GM23338 (cell line): ENCODE results near the gene JAM3. TPM values are rescaled to one million over a fixed set of nuclear protein-coding genes. Genes with fewer than 3 reads are reported as not detected.

Source experiments
- ATAC-seq: fragments of 200-7000 bp; cut with Tn5 transposase; 3 replicates; pipeline ENCODE4 v1.9.1; 2020
- DNase-seq: peaks from one replicate; pipeline ENCODE4 v3.0.0-alpha.2; 2015; ENCODE audit warnings: low spot score
- H2AFZ ChIP-seq: fragments of 200-600 bp; sonication (generic); 2 replicates; pipeline ENCODE4 v1.8.0; 2016; ENCODE audit warnings: antibody characterized with exemption, mild to moderate bottlenecking, moderate library complexity
- H3F3A ChIP-seq: fragments of 200-600 bp; sonication (generic); replicated peaks from 2 replicates; pipeline ENCODE4 v1.8.0; 2017; ENCODE audit warnings: antibody characterized with exemption, mixed run types, low read depth
- H3K27ac ChIP-seq: fragments of 200-600 bp; sonication (generic); 2 replicates; pipeline ENCODE4 v1.6.1; 2016; ENCODE audit warnings: low read depth
- H3K27me3 ChIP-seq: fragments of 200-600 bp; sonication (generic); 2 replicates; pipeline ENCODE4 v1.8.0; 2016; ENCODE audit warnings: mild to moderate bottlenecking, mixed run types, moderate library complexity; ENCODE audit not compliant: insufficient read depth
- H3K36me3 ChIP-seq: fragments of 200-600 bp; sonication (generic); 2 replicates; pipeline ENCODE4 v1.8.0; 2016; ENCODE audit warnings: mild to moderate bottlenecking; ENCODE audit not compliant: insufficient read depth
- H3K4me1 ChIP-seq: fragments of 200-600 bp; sonication (generic); 2 replicates; pipeline ENCODE4 v1.8.0; 2016; ENCODE audit warnings: mild to moderate bottlenecking, moderate library complexity; ENCODE audit not compliant: insufficient read depth
- H3K4me2 ChIP-seq: fragments of 200-600 bp; sonication (generic); 2 replicates; pipeline ENCODE4 v1.7.1; 2017; ENCODE audit warnings: mixed run types
- H3K4me3 ChIP-seq: fragments of 200-600 bp; sonication (generic); 2 replicates; pipeline ENCODE4 v1.6.1; 2016; ENCODE audit warnings: mixed run types
- H3K79me2 ChIP-seq: fragments of 200-600 bp; sonication (generic); replicated peaks from 2 replicates; pipeline ENCODE4 v1.8.0; 2017; ENCODE audit warnings: mild to moderate bottlenecking; ENCODE audit not compliant: insufficient read depth
- H3K9me2 ChIP-seq: fragments of 200-600 bp; sonication (generic); 2 replicates; pipeline ENCODE4 v1.8.0; 2017; ENCODE audit not compliant: insufficient read depth
- H4K20me1 ChIP-seq: fragments of 200-600 bp; sonication (generic); replicated peaks from 2 replicates; pipeline ENCODE4 v1.8.0; 2017; ENCODE audit warnings: mild to moderate bottlenecking; ENCODE audit not compliant: insufficient read depth
- H3K27ac Mint-ChIP-seq: 2 replicates; pipeline ENCODE4 v1.8.0; 2020; ENCODE audit warnings: inconsistent platforms, mild to moderate bottlenecking, moderate library complexity, mixed read lengths
- H3K27me3 Mint-ChIP-seq: 3 replicates; pipeline ENCODE4 v1.8.0; 2022; ENCODE audit warnings: low read depth, mild to moderate bottlenecking, moderate library complexity, mixed read lengths, inconsistent platforms; ENCODE audit not compliant: insufficient read depth, poor library complexity
- H3K36me3 Mint-ChIP-seq: 3 replicates; pipeline ENCODE4 v1.8.0; 2021; ENCODE audit warnings: low read depth, mild to moderate bottlenecking, inconsistent platforms, moderate library complexity, mixed read lengths
- H3K4me1 Mint-ChIP-seq: 3 replicates; pipeline ENCODE4 v1.8.0; 2020; ENCODE audit warnings: mild to moderate bottlenecking, inconsistent platforms, mixed read lengths
- H3K4me3 Mint-ChIP-seq: 3 replicates; pipeline ENCODE4 v1.8.0; 2021; ENCODE audit warnings: moderate library complexity, mild to moderate bottlenecking, inconsistent platforms, mixed read lengths
- H3K9me3 Mint-ChIP-seq: 3 replicates; pipeline ENCODE4 v1.8.0; 2020; ENCODE audit warnings: moderate library complexity, mild to moderate bottlenecking, inconsistent platforms, mixed read lengths
- CTCF ChIP-seq, 2 experiments: fragments of 200-600 bp in 1 of 2; sonication (generic) in 1 of 2; conservative IDR thresholded peaks; 2 replicates each; pipeline versions ENCODE4 v1.5.1 to v1.6.1; 2016 to 2017; ENCODE audit warnings: antibody characterized with exemption in 2 of 2, low read depth in 2 of 2, mild to moderate bottlenecking in 2 of 2, moderate library complexity in 1 of 2
- EZH2phosphoT487 ChIP-seq: fragments of 200-600 bp; sonication (generic); IDR thresholded peaks from one replicate; pipeline ENCODE4 v1.8.1; 2018; ENCODE audit warnings: antibody characterized with exemption; ENCODE audit not compliant: unreplicated experiment
- STAT1 ChIP-seq: IDR thresholded peaks from one replicate; pipeline ENCODE4 v1.6.1; 2016; ENCODE audit warnings: antibody characterized with exemption; ENCODE audit not compliant: unreplicated experiment
- ZNF114 ChIP-seq: fragments of 250-450 bp; sonication (Bioruptor Pico); IDR thresholded peaks from 2 replicates; pipeline ENCODE4 v1.5.0; 2020; ENCODE audit warnings: mild to moderate bottlenecking, moderate library complexity
- polyA plus RNA-seq: library from polyadenylated mRNA; unstranded; fragments of >200 nt; fragmentation: Nextera tagmentation; extraction: Ambion mirVana; gene quantifications from 2 replicates; pipeline ENCODE4 v1.2.1, GENCODE V29; 2016
- total RNA-seq: library from RNA; depleted of rRNA; stranded (reverse); fragments of >200 nt; shearing (Covaris generic); gene quantifications from 2 replicates; pipeline ENCODE4 v1.2.3, GENCODE V29; 2014

JAM3 gene
- total and polyA plus RNA-seq, 2 experiments from 2014 or later: 14.1 to 41.5 TPM

- Mint-ChIP-seq H3K27ac (no peak overlapping the region), H3K36me3 (no peaks in the 10 kb centered on the region), H3K4me1 (peaks cover 38% of the 10 kb centered on the region), H3K27me3 (peaks cover 13% of the 10 kb centered on the region), H3K4me3 (no peak overlapping the region), H3K9me3 (no peaks in the 10 kb centered on the region; the same call in 1 of the 3 replicates)
- no peak overlapping the region for H2AFZ ChIP-seq
- H4K20me1 ChIP-seq: no peaks in the 10 kb centered on the region
- peaks cover 7% of the 10 kb centered on the region; the same call in 1 of the 2 replicates for H3F3A ChIP-seq
- no peak overlapping the region for H3K4me3 ChIP-seq
- no peak overlapping the region for H3K4me2 ChIP-seq
- H3K27ac ChIP-seq: 0 out of 2 replicates have a peak overlapping the region, but pooled peaks have one; percentile 6
- no peak for ATAC-seq
- H3K36me3 ChIP-seq: no peaks in the 10 kb centered on the region
- H3K9me2 ChIP-seq: no peaks in the 10 kb centered on the region
- no peaks in the 10 kb centered on the region for H3K27me3 ChIP-seq
- DNase-seq: no peak
- TF ChIP-seq CTCF (conservative IDR thresholded peaks at IDR 0.05; ENCODE audit: low read depth in 2 of 2): peak in 1 of 2 experiments; percentile 49; a peak in 2 of 4 replicates
- TF ChIP-seq ZNF114 (CRISPR knock-in tag): no peak
- TF ChIP-seq STAT1: no peak
- no peaks in the 10 kb centered on the region for H3K79me2 ChIP-seq
- H3K4me1 ChIP-seq: peaks cover 12% of the 10 kb centered on the region; the same call in 1 of the 2 replicates
Measured at GRCh38 chr11:134049303-134049702, 19.6 kb upstream of the JAM3 start.

GRCh38 chr11:134050541-134051383 is 18.1 kb upstream of the JAM3 start:
- ATAC-seq: peak; percentile 41
- no peaks in the 10 kb centered on the region for H3K36me3 Mint-ChIP-seq
- TF ChIP-seq CTCF (conservative IDR thresholded peaks at IDR 0.05; ENCODE audit: low read depth in 2 of 2) (peak; percentile 89 to 94), EZH2phosphoT487 (no peak)
- peaks cover 38% of the 10 kb centered on the region for H3K4me1 Mint-ChIP-seq
- Histone ChIP-seq H3K27ac (no peak overlapping the region), H3F3A (peaks cover 7% of the 10 kb centered on the region; the same call in 1 of the 2 replicates), H4K20me1 (no peaks in the 10 kb centered on the region), H3K4me1 (peaks cover 12% of the 10 kb centered on the region; the same call in 1 of the 2 replicates), H3K79me2 (no peaks in the 10 kb centered on the region), H3K4me3 (peak overlapping the region; percentile 42; the same call in 1 of the 2 replicates), H2AFZ (peak overlapping the region; percentile 81), H3K27me3 (no peaks in the 10 kb centered on the region), H3K9me2 (no peaks in the 10 kb centered on the region), H3K36me3 (no peaks in the 10 kb centered on the region), H3K4me2 (peak overlapping the region; percentile 72)
- H3K9me3 Mint-ChIP-seq: no peaks in the 10 kb centered on the region; the same call in 1 of the 3 replicates
- H3K4me3 Mint-ChIP-seq: no peak overlapping the region
- DNase-seq: peak; percentile 71
- H3K27me3 Mint-ChIP-seq: peaks cover 14% of the 10 kb centered on the region
- no peak overlapping the region for H3K27ac Mint-ChIP-seq
